Measurements from ENCODE around the gene SNX10.
"Not testable (repeated sequence)": the region's sequence is repeated elsewhere in the genome, so short reads cannot be mapped to it uniquely, and the experiment has no call there.

GRCh38 chr7:26261866-26262265 is 29.8 kb upstream of the SNX10 start:
- not testable (repeated sequence) for TF ChIP-seq CTCF (IDR thresholded peaks at IDR 0.05; ENCODE audit: low read length); EZH2 (IDR thresholded peaks at IDR 0.05; ENCODE audit: borderline replicate concordance, low read length)

Data from OCI-LY1 (cell line).